HG03108 (cell line): Measurements from ENCODE around the gene CTU2.

ENCODE experiments used
- ATAC-seq: cut with Tn5 transposase; IDR thresholded peaks from one replicate; pipeline ENCODE4 v1.9.1; 2021; ENCODE audit warnings: moderate library complexity; ENCODE audit not compliant: unreplicated experiment

CTU2 gene

DNA sequence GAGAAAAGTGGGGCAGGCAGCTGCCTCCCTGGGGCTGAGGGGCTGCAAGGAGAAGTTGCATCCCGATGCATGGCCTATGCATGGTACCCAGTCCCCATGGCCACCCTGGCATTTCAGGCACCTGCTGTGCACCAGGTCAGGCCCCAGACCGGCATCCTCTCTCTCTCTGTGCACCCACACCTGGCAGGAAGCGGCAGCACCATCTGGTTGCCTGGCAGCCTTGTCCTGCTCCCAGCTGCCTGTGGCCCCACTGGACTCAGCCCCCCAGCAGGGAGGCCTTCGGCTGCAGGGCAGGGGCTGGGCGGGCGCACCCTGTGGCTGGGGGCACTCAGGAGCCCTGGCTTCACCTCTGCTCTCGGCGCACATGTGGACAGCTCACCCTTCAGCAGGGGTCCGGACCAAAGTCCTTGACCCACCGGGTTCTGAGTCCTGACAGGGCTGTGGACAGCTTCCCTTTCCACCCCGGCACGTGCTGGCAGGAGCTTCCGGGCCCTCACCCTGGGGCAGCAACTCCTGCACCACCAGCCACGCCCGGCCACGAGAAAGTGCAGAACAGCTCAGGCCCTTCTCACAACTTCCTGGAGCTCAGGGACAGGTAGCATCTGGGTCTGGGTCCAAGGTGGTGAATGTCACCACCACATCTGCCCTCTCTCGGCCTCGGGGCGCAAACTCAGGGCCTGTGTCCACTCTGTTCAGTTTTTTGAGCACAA lies 36.7 kb downstream of the CTU2 start:
- ATAC-seq = no peak

DNA sequence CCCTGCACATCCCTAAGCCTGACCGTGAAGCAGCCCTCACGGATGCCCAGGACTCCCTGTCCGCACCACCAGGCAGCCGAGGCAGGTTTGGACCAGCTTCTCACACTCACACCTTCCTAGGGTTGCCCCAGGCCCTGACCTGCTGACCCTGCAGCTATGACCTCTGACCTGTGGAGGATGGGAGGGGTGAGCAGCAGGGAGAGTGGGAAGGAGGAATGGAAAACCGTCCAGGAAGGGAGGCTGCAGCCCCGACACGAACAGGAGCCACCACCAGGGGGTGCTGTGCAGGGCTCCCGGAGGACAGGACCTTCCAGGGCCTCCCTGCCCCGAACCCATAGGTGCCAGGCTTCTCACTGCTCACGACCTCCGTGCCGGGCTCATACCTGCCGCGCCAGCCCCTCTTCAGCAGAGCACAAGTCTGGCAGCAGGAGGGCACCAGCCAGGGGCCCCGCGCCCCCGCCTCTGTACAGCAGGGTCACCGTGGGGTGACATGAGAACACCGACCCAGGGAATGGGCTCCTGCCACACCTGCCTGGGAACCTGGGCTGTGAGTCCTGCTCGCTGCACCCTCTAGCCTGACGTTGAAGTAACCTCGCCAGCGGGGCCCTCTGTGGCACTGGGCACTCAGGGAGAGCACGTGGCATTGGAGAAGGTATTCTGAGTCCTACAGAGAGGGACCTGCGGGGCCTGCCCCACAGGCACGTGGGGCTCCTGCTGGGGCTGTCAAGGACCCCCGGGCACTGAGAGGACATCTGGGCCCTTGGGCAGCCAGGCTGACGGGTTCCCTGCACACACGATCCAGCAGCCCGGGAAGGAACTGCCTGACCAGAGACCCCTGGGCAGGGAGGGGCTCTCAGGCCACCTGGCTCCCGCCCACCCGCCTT lies 37.6 kb downstream of the CTU2 start:
- no peak for ATAC-seq

DNA sequence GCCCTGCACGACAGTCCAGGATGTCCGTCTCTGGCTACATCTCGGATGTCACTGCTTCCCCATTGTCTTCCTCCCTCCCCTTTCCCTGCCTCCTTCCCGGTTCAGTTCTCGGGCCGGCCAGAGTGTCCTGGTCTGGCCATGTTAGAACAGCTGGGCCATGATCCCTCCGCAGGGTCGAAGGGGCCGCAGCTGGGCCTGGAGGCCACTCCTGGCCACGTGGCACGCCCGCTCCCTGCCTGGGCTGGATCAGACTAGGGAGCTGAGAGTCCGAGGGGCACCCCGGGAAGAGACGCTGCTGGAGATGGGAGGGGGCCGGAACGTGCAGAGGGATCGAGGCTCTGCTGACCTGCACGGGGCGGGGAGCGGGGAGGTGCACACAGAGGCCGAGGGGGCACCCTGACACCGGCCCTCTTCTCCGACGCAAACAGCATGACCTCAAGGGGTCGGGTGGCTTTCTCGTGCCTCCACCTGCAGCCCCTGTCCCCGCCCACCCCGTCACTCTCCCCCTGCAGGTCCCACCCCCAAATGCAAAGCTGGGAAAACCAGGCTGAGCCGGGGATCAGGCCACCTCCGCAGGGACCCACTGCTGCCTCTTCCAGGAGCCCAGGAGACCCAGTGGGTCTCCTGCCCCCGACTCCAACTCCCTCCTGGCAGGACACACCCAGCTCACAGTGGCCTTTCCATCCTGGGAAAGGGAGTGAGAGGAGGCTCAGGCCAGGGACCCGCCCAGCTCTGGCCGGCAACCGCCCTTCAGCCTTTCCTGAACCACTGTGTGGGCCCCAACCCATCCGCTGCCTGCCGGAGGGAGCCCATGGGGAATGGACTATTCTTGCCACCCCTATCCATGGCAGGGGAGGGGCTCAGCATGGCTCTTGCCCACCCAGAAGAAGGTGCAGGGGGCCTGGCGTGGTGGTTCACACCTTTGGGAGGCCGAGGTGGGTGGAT lies 38.5 kb downstream of the CTU2 start:
- ATAC-seq = no peak

DNA sequence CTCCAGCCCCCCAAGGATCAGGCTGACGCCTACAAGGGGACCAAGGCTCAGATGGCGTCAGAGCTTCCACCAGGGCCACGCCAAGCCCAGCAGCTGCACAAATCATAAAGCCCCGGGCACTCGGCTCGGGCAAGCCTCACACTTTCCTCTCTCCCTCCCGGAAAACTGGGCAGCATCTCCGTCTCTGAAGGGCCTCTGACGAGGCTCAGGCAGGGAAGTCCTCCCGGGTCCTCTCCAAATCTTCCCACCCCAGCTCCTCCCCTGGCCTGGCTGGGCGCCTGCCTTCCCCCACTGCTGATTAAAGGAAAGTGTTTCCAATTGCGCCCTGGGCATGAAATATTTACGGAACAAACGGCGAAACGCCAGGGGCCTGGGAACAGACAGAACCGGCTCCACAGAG lies 40.2 kb downstream of the CTU2 start:
- no peak for ATAC-seq

DNA sequence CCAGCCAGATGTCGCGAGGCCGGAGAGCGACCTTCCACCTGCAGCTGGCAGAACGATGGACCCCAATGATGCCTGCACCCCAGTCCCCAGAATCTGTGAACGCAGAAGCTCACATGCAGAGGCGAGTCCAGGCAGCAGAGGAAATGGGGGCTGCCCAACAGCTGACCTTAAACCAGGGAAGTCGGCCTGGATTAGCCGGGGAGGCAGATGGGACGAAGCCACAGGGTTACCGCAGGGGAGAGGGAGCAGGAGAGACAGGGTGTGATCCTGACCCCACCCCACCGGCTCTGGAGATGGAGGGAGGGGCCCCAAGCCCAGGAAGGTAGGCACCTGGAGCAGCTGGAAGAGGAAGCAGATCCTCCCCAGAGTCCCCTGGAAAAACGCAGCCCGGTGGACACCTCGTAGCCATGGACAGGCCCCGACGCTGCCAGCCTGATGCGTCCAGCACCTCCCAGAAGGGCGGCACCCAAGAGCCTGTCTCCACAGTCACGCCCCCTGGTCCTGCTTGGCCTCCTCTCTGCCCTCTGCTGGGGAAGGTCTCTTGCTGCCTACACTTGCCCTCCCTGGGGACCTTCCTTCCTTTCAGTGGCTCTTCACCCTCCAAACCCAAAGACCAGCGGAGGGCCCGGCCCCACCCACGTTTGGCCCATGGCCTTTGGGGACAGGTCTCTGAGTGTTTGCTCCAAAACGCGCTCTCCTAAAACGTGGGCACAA lies 41.4 kb downstream of the CTU2 start:
- ATAC-seq = no peak

DNA sequence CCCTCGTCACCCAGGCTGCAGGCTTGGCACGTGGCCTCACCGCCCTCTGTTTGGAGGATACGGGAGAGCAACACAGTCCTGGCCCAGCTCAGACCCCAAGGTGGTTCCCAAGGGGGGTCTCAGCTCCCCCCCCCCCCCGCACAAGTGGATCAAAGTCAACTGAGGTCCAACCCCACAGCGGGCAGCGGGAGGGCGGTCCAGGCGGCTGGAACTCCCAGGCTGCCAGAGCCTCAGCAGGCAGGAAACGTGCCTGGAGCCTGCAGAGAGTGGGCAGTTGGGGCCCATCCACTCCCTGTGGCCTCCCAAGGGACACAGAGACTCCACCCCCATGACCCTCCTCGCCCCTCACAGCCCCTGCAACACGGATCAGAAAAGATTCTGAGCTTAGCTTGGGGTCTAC lies 42.1 kb downstream of the CTU2 start:
- no peak for ATAC-seq

DNA sequence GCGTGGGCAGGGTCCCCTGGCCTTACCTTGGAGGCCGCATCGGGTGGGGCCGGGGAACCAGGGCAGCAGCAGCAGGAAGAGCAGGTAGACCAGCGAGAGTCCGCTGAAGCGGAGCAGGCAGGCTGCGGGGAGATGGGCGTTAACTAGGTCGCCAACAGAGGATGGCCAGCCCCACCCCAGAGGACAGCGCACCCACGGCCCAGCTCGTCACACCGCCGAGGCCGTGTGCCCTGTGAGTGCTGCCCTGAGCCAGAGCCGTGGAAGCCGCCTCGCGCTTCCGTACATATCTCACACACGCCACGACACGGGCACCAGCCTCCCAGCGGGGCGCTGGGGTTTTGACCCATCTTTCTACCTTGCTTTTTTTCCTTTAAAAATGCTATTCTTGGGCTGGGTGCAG lies 43.1 kb downstream of the CTU2 start:
- no peak for ATAC-seq

DNA sequence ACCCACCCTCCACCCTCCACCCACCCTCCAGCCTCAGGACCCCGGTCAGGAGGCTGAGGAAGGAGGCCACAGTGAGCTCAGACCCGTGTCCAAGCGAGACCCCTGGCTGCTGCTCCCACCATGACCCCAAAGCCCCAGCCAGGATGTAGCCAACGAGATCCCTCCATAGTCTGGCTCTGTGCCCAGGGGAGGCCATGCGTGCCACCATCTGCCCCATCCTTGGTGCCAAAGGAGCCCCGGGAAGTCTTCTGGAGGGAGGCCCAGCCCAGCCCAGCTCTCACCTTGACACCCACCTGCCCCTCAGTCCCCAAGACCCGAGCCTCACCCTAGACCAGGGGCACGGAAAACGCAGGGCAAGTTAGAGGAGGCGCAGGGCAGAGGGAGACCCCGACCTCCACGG lies 44.6 kb downstream of the CTU2 start:
- ATAC-seq = no peak

DNA sequence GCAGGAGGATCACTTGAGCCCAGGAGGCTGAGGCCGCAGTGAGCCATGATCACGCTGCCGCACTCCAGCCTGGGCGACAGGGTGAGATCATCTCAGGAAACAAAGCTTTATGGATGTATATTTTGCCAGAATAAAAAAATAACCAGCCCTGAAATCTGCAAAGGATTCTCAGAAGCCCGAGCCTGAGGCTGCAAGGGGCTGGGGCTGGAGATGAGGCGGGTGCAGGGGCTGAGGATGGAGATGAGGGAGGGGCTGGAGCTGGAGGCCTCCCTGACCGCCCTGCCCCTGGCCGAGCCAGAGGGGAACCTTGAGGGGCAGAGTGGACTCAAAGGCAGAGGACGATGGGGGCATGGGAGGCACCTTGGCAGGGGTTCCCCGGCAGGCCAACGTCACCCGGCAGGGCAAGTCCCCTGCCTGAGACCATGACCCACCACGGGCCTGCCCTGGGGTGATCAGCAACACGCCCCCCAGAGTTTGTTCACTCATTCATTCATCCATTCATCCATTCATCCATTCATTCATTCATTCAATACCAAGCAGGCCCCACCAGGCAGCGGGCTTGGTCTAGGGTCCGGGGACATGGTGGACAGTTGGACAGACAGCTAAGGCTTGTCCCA lies 46.2 kb downstream of the CTU2 start:
- ATAC-seq = no peak

DNA sequence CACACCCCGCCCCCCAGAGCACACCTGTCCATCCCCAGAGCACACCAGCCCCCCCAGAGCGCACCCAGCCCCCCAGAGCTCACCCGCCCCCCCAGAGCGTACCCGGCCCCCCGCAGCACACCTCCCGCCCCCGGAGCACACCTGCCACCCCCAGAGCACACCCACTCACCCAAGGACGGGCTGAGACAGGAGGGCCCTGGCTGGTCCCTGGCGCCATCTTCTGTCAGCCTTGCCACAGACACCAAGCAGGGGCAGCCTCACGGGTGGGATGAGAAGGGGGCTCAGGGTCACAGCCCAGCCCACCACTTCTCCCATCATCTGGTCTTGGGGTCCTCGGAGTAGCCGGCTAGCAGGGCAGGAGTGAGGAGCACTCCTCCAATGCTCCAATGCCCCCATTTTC lies 46.9 kb downstream of the CTU2 start:
- ATAC-seq = no peak

DNA sequence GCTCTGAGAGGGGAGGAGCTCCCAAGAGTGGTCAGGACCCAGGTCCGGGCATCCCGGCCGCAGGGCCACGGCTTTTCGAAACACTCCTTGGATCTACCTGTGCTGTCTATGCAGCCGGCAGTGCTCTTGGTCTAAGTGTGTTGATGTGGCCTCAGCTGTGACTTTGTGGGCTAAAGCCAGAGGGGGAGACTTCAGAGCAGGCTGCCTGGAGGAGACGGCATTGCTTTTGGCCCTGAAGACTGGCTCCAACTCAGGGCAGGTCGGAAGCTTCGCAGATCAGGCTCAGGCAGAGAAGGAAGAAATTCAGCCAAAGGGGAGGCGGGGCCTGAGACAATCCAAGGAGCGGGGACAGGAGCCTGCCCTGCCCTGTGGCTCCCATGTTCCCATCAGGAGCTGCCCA lies 47.3 kb downstream of the CTU2 start:
- no peak for ATAC-seq

DNA sequence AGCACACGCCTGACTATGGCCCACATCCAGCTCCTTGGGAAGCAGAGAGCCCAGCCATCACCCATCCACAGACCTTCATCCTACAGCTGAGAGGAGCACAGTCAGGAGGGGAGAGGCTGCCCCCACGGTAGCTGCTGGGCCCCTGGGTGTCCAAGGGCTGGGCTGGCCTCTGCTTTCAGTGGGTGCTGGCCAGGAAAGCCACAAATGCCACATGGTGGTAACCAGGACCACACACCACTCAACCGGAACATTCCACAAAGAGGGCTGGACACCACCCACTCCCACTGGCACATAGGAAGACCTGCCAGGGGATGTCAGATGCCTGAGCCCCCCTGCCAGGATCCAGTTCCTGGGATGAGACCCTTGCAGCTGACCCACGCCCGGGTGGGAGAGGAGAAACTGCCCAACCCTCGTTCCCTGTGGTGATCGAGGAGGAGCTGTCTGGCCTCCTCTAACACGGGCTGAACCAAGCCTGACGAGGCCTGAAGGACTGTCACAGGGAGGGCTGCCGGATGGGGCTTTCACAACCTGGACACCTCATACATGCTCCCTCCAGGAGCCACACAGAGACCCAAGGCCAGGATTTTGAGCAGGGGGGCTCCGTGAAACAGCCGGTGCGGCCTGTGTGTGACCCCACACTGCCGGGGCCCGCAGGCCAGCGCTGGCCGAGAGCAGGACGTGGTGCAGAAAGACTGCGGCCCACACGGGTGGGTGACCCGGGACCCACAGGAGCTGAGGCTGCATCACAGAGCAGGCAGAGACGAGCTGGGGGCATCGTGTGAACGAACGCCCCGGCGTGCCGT lies 48.0 kb downstream of the CTU2 start:
- ATAC-seq = no peak

DNA sequence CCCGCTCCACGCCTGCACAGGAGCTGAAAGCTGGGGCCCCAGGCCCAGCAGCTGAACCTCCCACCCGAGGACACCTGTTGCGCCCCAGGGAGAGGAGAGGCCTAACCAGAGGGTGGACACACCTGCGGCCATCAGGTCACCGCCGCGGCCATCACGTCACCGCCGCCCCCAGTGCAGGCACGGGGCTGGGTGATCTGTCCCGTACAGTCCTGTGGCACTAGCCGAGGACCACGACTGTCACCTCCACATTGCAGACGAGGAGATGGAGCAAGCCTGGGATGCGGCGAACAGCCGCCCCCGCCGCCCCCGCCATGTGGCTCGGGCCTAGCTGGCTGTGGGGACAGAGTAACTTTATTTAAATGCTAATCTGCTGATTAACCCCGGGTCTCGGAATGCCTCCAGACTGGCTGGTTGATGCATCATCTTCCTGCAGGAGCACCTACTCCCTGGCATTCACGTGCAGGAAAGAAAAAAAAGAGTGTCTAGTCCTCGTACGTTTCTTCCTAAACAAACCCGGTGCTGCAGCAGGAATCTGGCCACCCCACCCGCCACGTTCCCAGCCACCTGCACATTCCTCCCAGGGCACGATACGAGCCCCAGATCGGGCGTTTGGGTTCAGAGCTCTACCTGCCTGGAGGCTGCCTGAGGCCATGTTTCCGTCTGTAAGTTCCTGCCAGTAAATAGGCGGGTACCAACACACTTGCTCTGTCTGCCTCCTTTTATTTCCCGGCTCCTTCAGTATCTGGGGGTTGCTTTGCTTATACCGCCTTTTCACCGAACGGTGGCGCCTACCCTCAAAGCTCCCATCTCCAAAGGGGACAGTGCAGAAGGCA lies 48.8 kb downstream of the CTU2 start:
- ATAC-seq = no peak

DNA sequence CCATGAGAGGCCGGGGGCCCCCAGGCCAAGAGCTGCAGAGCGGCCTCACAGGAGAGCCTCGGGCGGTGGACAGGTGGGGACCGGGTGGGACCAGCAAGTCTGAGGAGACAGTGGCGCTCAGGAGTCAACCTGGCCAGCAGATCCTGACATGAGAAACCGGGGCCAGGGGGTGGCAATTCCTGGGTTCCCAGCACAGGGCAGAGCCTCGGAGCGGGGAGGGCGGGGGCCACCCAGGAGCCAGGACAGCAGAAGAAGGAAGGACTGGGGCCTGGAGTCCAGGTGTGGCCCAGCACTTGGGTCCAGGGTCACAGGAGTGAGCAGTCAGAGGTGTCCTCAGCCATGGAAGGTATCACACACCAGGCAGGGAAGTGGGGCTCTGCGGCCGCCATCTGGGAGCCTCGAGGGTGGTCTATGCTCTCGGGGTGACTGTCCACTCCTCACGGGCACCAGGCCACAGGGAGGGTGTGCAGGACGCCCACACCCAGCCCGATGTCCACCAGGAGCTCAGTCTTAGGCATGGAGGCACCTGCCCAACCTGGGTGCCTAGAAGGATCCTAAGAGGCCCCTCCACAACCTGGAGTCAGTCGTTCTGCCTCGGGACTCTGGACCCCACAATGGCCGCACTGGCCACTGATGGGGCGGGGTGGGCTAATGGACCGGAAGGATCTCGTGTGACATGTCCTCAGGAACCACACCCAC lies 49.6 kb downstream of the CTU2 start:
- ATAC-seq = no peak

DNA sequence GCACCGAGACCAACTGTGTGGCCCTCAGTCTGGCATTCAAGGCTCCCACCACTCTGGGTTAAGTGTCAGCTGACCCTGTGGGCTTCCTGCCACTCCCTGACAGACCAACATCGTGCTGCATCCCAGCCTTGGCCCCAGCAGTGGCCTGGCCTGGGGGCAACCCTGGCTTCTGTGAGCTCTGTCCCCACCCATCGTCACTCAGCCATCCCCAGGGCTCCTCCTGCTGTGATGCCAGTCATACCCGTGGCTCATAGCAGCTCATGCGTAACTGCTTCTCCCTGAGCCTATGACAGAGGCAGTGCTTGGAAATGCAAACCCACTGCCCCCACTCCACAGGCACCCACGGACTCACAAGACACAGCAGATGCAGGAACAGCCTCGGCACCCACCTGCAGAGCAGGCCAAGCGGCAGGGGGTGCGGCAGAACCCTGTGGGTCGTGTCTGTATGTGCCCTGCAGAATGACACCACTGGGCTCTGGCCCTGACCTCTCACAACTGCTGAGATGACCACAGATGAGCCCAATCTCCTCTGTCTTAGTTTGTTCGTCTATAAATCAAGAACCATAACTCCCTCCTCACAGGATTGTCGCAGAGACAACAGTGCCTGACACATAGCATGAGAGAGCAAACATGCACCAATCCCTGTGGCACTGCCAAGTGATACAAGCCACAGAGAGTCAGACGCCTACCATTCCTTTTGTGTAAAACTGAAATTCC lies 52.1 kb downstream of the CTU2 start:
- no peak for ATAC-seq

DNA sequence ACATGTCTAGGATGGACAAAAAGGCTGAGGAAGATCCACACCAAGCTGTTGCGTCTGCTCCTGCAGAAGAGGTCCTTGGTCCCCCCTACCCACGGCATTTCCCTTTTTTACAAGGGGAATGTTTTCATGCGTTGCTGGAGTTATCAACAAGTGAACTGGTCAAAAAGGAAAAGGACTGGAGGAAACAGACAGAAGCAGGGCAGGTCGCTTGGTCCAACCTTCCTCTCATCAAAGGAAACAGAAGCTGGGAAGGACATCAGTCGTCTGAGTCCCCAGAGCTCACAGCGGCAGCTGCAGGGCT lies 52.6 kb downstream of the CTU2 start:
- no peak for ATAC-seq

DNA sequence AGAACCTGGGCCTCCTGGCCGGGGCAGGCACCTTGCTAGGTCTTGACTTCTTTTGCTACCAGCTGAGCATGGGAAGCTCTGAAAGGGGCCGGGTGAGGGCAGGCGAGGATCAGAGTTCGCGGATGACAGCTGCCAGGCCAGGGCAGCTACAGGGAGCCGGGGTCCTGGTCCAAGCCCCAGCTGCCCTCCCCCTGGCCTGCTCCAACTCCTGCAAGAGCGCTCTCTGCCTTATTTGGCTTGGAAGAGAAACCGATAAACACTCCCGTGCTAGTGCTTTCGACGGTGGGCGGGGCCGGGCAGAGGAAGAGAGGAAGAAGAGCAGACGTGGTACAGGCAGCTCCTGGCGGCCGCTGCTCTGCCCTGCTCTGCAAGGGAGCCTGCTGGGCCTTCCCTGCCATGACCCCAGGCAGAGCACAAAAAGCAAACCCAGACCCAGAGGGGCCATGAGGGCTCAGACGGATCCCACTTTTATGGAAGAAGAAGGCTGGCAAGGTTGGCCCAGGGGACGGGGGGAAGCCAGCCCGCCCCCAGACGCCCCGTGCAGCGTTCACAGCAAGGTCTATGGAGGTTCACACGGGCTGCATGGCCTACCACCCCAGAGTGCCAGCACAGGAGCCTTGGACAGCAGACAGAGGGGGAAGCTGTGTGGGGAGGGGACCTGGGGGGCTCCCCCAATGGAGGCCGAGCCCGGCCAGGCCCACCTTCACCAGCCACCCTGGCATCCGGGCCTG lies 53.1 kb downstream of the CTU2 start:
- ATAC-seq = no peak
